ENCODE measurements around the gene ZG16B. TPM values are rescaled to one million over a fixed set of nuclear protein-coding genes. Genes with fewer than 3 reads are reported as not detected.

The ZG16B gene
- total RNA-seq, 2 experiments from 2014 or later, result 0.97 to 2.1 TPM

DNA sequence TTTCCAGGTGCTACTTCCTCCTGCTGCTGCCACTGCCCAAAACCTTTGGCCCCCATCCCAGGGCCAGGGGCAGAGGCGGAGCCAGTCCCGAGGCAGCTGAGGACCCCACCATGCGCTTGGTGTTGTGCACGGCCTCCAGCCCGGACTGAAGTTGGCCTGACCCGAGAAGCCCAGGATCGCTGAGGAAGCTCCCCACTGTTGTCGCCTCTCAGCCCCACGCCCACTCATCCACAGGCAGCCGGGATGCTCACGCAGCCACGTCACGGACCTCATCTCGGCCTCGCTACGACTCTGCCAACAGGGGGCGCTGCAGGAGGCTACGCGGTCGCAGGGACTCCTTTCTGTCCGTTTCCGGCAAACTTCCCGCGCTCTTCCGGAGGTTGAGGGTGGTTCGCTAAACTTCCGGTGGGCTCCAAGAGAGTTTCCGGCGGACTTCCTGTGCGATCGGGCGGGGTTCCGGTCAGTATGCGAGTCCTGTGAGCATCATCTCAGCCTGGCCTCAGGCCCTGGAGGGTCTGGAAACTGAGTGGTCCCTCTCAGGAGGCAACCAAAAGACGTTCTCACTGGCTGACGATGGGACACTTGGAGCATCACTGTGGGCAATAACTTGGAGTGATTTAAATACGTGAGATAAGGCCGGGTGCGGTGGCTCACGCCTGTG is 12.4 kb downstream of the ZG16B start:
- POLR2A ChIA-PET, result interaction anchor here (0.7 to 2.0 kb wide), 4 partner anchors 19 to 40 kb away, joined by 3 to 9 read pairs (median 4); no protein-coding TSS in a partner anchor
- intact Hi-C loops (cut with micrococcal nuclease), result no loop called here
- H3K4me1 Mint-ChIP-seq (ENCODE audit: low read depth), result peaks cover 42% of the 10 kb centered on the region

GRCh38 chr16:2843526-2843925 is 13.4 kb downstream of the ZG16B start:
- H3K27ac Mint-ChIP-seq, result no peak overlapping the region
- no peak overlapping the region for H3K4me3 Mint-ChIP-seq
- peaks cover 43% of the 10 kb centered on the region for H3K4me1 Mint-ChIP-seq (ENCODE audit: low read depth)
- ATAC-seq (no peak), DNase-seq (no peak)
- ChIA-PET CTCF (interaction anchor here (1.1 to 4.7 kb wide), 4 partner anchors 11 to 76 kb away, joined by 3 to 42 read pairs (median 15); no protein-coding TSS in a partner anchor), POLR2A (interaction anchor here (2.0 kb wide), 1 partner anchor 25 kb away, joined by 9 read pairs; no protein-coding TSS in a partner anchor)
- TF ChIP-seq CTCF (IDR thresholded peaks at IDR 0.05), result no peak
- H3K9me3 Mint-ChIP-seq, result peaks cover 2% of the 10 kb centered on the region
- H3K36me3 Mint-ChIP-seq (ENCODE audit: low read depth), result no peaks in the 10 kb centered on the region
- intact Hi-C loops (cut with micrococcal nuclease), result no loop called here
- H3K27me3 Mint-ChIP-seq, result no peaks in the 10 kb centered on the region

More for the DNA sequence above, 12.4 kb downstream of the ZG16B start:
- ATAC-seq (peak; percentile 61), DNase-seq (peak; percentile 89)
- Mint-ChIP-seq H3K27me3 (no peaks in the 10 kb centered on the region), H3K36me3 (ENCODE audit: low read depth) (no peaks in the 10 kb centered on the region), H3K9me3 (peaks cover 2% of the 10 kb centered on the region), H3K4me3 (peak overlapping the region; percentile 67), H3K27ac (peak overlapping the region; percentile 92)
- CTCF ChIA-PET, result interaction anchor here (0.8 to 4.7 kb wide), 6 partner anchors 12 to 64 kb away, joined by 3 to 42 read pairs (median 4); no protein-coding TSS in a partner anchor
- peak; percentile 97 for TF ChIP-seq CTCF (IDR thresholded peaks at IDR 0.05)

DNA sequence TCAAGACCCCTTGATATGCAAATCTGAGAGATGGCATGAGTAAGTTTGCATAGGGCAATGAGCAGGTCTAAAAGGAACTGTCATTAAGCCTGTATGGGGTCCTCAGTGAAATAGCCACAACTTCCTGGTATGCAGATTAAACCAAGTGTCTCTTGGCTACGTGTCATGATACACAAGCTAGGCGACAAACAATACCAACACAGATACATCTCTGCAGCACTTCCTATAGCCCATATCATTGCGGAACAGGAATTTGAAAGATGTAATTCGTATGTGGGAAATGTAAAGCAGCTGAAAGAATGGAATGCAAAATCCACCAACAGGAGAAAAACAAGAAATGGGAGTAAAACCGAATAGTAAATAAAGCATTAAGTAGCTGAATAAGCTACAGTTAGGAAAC is 15.0 kb downstream of the ZG16B start:
- ChIA-PET POLR2A (interaction anchor here (1.1 kb wide), 2 partner anchors 23 to 78 kb away, joined by 3 to 5 read pairs; no protein-coding TSS in a partner anchor), CTCF (interaction anchor here (1.0 to 4.7 kb wide), 5 partner anchors 9 to 125 kb away, joined by 3 to 42 read pairs (median 4); no protein-coding TSS in a partner anchor)
- peaks cover 36% of the 10 kb centered on the region for H3K4me1 Mint-ChIP-seq (ENCODE audit: low read depth)
- H3K9me3 Mint-ChIP-seq, result peaks cover 2% of the 10 kb centered on the region
- DNase-seq (no peak), ATAC-seq (no peak)
- H3K27me3 Mint-ChIP-seq, result peaks cover 7% of the 10 kb centered on the region
- H3K36me3 Mint-ChIP-seq (ENCODE audit: low read depth), result no peaks in the 10 kb centered on the region
- TF ChIP-seq CTCF (IDR thresholded peaks at IDR 0.05), result no peak
- no peak overlapping the region for H3K4me3 Mint-ChIP-seq
- intact Hi-C loops (cut with micrococcal nuclease), result no loop called here
- no peak overlapping the region for H3K27ac Mint-ChIP-seq

- ATAC-seq, result peak; percentile 81
- Mint-ChIP-seq H3K27ac (peak overlapping the region; percentile 83), H3K4me3 (no peak overlapping the region), H3K4me1 (ENCODE audit: low read depth) (peaks cover 30% of the 10 kb centered on the region), H3K9me3 (peaks cover 2% of the 10 kb centered on the region), H3K27me3 (peaks cover 7% of the 10 kb centered on the region), H3K36me3 (ENCODE audit: low read depth) (no peaks in the 10 kb centered on the region)
- intact Hi-C loops (cut with micrococcal nuclease), result no loop called here
- CTCF ChIA-PET, result interaction anchor here (1.0 kb wide), 1 partner anchor 22 kb away, joined by 4 read pairs; no protein-coding TSS in a partner anchor
- DNase-seq, result peak; percentile 64
- POLR2A ChIA-PET, result interaction anchor here (1.0 kb wide), 1 partner anchor 22 kb away, joined by 3 read pairs; no protein-coding TSS in a partner anchor
- no peak for TF ChIP-seq CTCF (IDR thresholded peaks at IDR 0.05)
Observed at GRCh38 chr16:2846511-2847310, 16.6 kb downstream of the ZG16B start.
